Endothelial cell of umbilical vein (primary cell): ENCODE data around the gene ALOX5AP. TPM values are rescaled to one million over a fixed set of nuclear protein-coding genes. Genes with fewer than 3 reads are reported as not detected.
A peak's percentile ranks its signal among the peaks of the same experiment; 100 is the strongest.

ENCODE experiments used
- BruUV-seq: library from RNA; stranded (reverse); fragments of 400-500 nt; replicated peaks from 2 replicates; lab custom pipeline; 2021; lab: Mats Ljungman, UMichigan
- CTCF ChIA-PET: fragments of 300-600, 350-600 bp; sonication (Branson Sonifier 250); formaldehyde crosslinking; loops from one replicate; lab custom pipeline; 2021; ENCODE audit warnings: antibody characterized with exemption, inconsistent platforms; lab: Charles Lee
- POLR2A ChIA-PET: fragments of 300-600, 350-600 bp; sonication (Branson Sonifier 250); formaldehyde crosslinking; loops from one replicate; lab custom pipeline; 2021; ENCODE audit warnings: antibody characterized with exemption, inconsistent platforms; lab: Charles Lee
- DNase-seq: peaks from one replicate; pipeline ENCODE4 v3.0.0-alpha.2; 2011; ENCODE audit warnings: low read depth, low spot score
- FAIRE-seq: peaks from 2 replicates; lab custom pipeline; 2011; peaks lifted over from hg19 to GRCh38; lab: Jason Lieb, UNC
- H2AFZ ChIP-seq: 2 replicates; pipeline ENCODE4 v1.6.0; 2012; ENCODE audit warnings: low read depth, low read length, control low read depth, inconsistent platforms
- H3K27ac ChIP-seq: 2 replicates; pipeline ENCODE4 v1.5.1; 2011; ENCODE audit warnings: low read depth, mild to moderate bottlenecking, control low read depth, low read length, moderate library complexity; ENCODE audit not compliant: insufficient read depth
- H3K27me3 ChIP-seq, 2 experiments: 2 replicates each; pipeline versions ENCODE4 v1.6.0 to v1.6.1; 2011; ENCODE audit warnings: low read length in 2 of 2, mixed read lengths in 1 of 2; ENCODE audit not compliant: control insufficient read depth in 2 of 2, insufficient read depth in 2 of 2
- H3K36me3 ChIP-seq, 2 experiments: 2 replicates in 1 of 2; 3 replicates in 1 of 2; pipeline ENCODE4 v1.5.1; 2011; ENCODE audit warnings: low read length in 2 of 2, mild to moderate bottlenecking in 1 of 2, moderate library complexity in 1 of 2; ENCODE audit not compliant: control insufficient read depth in 2 of 2, insufficient read depth in 2 of 2; ENCODE audit errors: extremely low read depth in 1 of 2
- H3K4me1 ChIP-seq: 3 replicates; pipeline ENCODE4 v1.5.1; 2011; ENCODE audit warnings: mild to moderate bottlenecking, low read length; ENCODE audit not compliant: control insufficient read depth, insufficient read depth; ENCODE audit errors: extremely low read depth
- H3K4me2 ChIP-seq: 2 replicates; pipeline ENCODE4 v1.6.1; 2011; ENCODE audit warnings: low read length, control low read depth, mixed read lengths; ENCODE audit not compliant: insufficient read depth
- H3K4me3 ChIP-seq, 3 experiments: fragments of 200-600 bp in 1 of 3; sonication (generic), shearing (Covaris generic) in 1 of 3; replicated peaks in 1 of 3; 2 replicates each; pipeline ENCODE4 v1.5.1; 2011 to 2016; ENCODE audit warnings: control low read depth in 3 of 3, low read length in 3 of 3, mild to moderate bottlenecking in 2 of 3, inconsistent platforms in 1 of 3, low read depth in 1 of 3, moderate library complexity in 1 of 3; ENCODE audit not compliant: insufficient read depth in 1 of 3
- H3K79me2 ChIP-seq: 2 replicates; pipeline ENCODE4 v1.6.0; 2012; ENCODE audit warnings: low read length, inconsistent platforms; ENCODE audit not compliant: control insufficient read depth, insufficient read depth
- H3K9ac ChIP-seq: replicated peaks from 2 replicates; pipeline ENCODE3; 2011; ENCODE audit warnings: low read length, control low read depth; ENCODE audit not compliant: insufficient read depth; ENCODE audit errors: extremely low read depth
- H3K9me1 ChIP-seq: replicated peaks from 3 replicates; pipeline ENCODE4 v1.6.0; 2011; ENCODE audit warnings: mild to moderate bottlenecking, low read length; ENCODE audit not compliant: control insufficient read depth, insufficient read depth; ENCODE audit errors: extremely low read depth
- H3K9me3 ChIP-seq: replicated peaks from 2 replicates; pipeline ENCODE4 v1.5.1; 2012; ENCODE audit warnings: low read length, inconsistent platforms; ENCODE audit not compliant: control insufficient read depth, insufficient read depth
- H4K20me1 ChIP-seq: replicated peaks from 2 replicates; pipeline ENCODE3; 2011; ENCODE audit warnings: mild to moderate bottlenecking, low read length; ENCODE audit not compliant: control insufficient read depth, insufficient read depth; ENCODE audit errors: extremely low read depth
- EZH2 ChIP-seq: IDR thresholded peaks from 2 replicates; pipeline ENCODE4 v1.6.1; 2012; ENCODE audit warnings: borderline replicate concordance, low read depth, mild to moderate bottlenecking, moderate library complexity, low read length, inconsistent platforms; ENCODE audit not compliant: severe bottlenecking
- FOS ChIP-seq: IDR thresholded peaks from 2 replicates; pipeline ENCODE4 v1.6.1; 2011; ENCODE audit warnings: mild to moderate bottlenecking, low read length, moderate library complexity, borderline replicate concordance; ENCODE audit not compliant: insufficient read depth
- GATA2 ChIP-seq: IDR thresholded peaks from 2 replicates; pipeline ENCODE4 v1.7.0; 2011; ENCODE audit warnings: low read depth, mild to moderate bottlenecking, moderate library complexity, mixed read lengths, low read length; ENCODE audit not compliant: insufficient read length, insufficient read depth
- JUN ChIP-seq: IDR thresholded peaks from 2 replicates; pipeline ENCODE4 v1.6.1; 2011; ENCODE audit warnings: borderline replicate concordance, low read depth; ENCODE audit not compliant: insufficient read length, insufficient read depth
- MYC ChIP-seq: IDR thresholded peaks from one replicate; pipeline ENCODE4 v1.6.1; 2011; ENCODE audit warnings: mild to moderate bottlenecking, low read depth, low read length
- POLR2A ChIP-seq: IDR thresholded peaks from 2 replicates; pipeline ENCODE4 v1.6.1; 2012; ENCODE audit warnings: low read depth, mild to moderate bottlenecking, control low read depth, low read length
- POLR2AphosphoS5 ChIP-seq: IDR thresholded peaks from 2 replicates; pipeline ENCODE4 v1.6.1; 2012; ENCODE audit warnings: low read depth, mild to moderate bottlenecking, control low read depth, low read length, moderate library complexity; ENCODE audit not compliant: insufficient read depth
- dilution Hi-C: fragments of 300-500 bp; cut with MboI; formaldehyde crosslinking; loops from one replicate; pipeline ENCODE4 v1.15.0; 2019; ENCODE audit warnings: low sequenced_read_pairs; ENCODE audit not compliant: extremely low pct_ligation_motif_present
- intact Hi-C: fragments of 100-400 bp; cut with micrococcal nuclease; formaldehyde crosslinking; loops from one replicate; pipeline ENCODE4 v1.10.0; 2022
- polyA plus RNA-seq, 4 experiments: library from polyadenylated mRNA; depleted of rRNA in 3 of 4; stranded (reverse) in 3 of 4; unstranded in 1 of 4; fragments of >200 nt; gene quantifications; 2 replicates each; pipeline versions ENCODE4 v1.2.1 to v1.2.3, GENCODE V29; 2011 to 2012; ENCODE audit warnings: missing spikeins in 1 of 4
- total RNA-seq: library from RNA; stranded (reverse); gene quantifications from 2 replicates; pipeline ENCODE4 v1.2.3, GENCODE V29; 2021
- TF ChIP-seq, protein P1 (sequence below), 2 donors: IDR thresholded peaks; 1 replicate in 1 of 2; 2 replicates in 1 of 2; pipeline ENCODE4 v1.5.1; 2011; ENCODE audit warnings: low read length in 2 of 2, mild to moderate bottlenecking in 2 of 2, moderate library complexity in 2 of 2, control low read depth in 1 of 2, inconsistent platforms in 1 of 2, low read depth in 1 of 2; ENCODE audit not compliant: insufficient read depth in 1 of 2; ENCODE audit errors: extremely low read depth in 1 of 2
- TF ChIP-seq, protein P2 (sequence below): IDR thresholded peaks from 2 replicates; pipeline ENCODE4 v1.6.1; 2011; ENCODE audit not compliant: insufficient read depth, insufficient read length

The ALOX5AP gene
- total and polyA plus RNA-seq, 2 donors (not counting 3 experiments of a cell fraction or from before 2014, with no cell fraction given) = 1.8 TPM; not detected in 1

DNA sequence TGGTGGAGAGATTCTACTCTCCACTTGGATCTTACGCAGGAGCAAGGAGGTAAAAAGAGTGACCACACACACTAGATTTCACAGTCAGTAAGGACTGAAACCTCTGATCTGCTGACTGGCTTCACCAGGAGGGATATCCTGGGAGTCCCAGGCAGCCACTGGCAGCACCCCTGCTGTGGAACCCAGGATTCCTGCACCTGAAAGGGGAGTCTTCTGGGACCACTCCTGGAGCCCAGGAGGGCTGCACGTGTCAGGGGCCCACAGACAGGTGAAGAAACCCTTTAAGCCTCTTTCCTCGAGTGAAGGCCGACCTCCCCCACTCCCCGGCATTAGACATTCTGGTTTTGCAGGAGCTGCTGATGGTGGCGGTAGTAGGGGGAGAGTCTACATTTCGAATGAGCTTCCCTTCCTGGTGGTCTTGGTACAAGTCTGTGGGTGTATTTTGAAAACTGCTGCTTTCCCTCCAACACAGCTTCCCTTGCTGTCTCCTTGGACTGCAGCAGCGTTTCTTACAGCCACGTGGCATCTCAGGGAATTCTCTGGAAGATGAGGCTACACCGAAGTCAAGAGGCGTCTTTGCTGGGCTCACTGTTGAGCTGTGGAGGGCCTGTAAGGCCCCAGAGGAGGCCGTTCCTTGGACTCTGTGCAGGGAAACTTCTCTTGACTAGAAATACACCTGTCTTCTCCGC is 62.6 kb downstream of the ALOX5AP start:
- intact Hi-C loops = no loop called here

DNA sequence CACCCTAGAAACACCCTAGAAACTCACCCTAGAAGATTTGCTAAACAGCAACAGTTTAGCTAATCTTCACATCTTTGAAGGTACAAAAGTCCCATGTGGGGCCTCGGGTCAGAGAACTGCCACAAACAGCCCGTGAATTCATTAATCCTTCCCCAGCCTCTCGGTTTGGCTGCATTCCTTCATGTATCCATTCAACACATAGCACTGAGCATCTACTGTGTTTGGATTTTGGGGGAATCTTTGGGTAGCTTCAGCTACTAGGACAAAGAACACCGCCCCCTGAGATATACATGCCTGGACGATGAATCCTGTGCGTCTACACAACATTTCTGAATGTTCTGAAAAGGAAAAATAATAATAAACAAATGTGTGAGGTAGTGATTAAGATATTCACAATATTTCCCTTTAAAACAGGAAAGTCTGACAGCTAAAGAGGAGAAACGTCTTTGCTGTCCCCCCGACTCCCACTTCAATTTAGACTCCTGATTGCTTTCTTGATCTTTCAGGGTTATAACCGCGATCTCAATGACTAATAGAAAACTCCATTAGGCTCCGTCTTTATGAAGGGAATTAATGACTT is 63.5 kb downstream of the ALOX5AP start:
- POLR2A ChIA-PET = no interaction called here
- dilution Hi-C loops = loop anchor here (25.0 kb wide), 1 partner anchor 112 kb away; no protein-coding TSS in a partner anchor
- BruUV-seq = no TSS peak

More for the DNA sequence above, 62.6 kb downstream of the ALOX5AP start:
- Histone ChIP-seq H3K9ac (no peak overlapping the region), H3K4me1 (peaks cover 35% of the 10 kb centered on the region), H3K4me3 (no peak overlapping the region), H4K20me1 (no peaks in the 10 kb centered on the region), H3K36me3 (no peaks in the 10 kb centered on the region), H3K4me2 (no peak overlapping the region), H3K27me3 (no peaks in the 10 kb centered on the region), H3K79me2 (no peaks in the 10 kb centered on the region), H3K9me3 (no peaks in the 10 kb centered on the region), H3K27ac (no peak overlapping the region), H2AFZ (no peak overlapping the region), H3K9me1 (no peaks in the 10 kb centered on the region)
- ChIA-PET CTCF (interaction anchor here (0.8 to 3.6 kb wide), 5 partner anchors 19 to 247 kb away, joined by 3 to 17 read pairs (median 5); partner anchors contain the start of gene USPL1), POLR2A (no interaction called here)
- dilution Hi-C loops = loop anchor here (25.0 kb wide), 1 partner anchor 111 kb away; no protein-coding TSS in a partner anchor
- FAIRE-seq (no peak), DNase-seq (no peak)
- BruUV-seq = no TSS peak
- TF ChIP-seq GATA2 (no peak), EZH2 (no peak)

More for the DNA sequence above, 63.5 kb downstream of the ALOX5AP start:
- no peaks in the 10 kb centered on the region for H3K9me3 ChIP-seq
- no peak for DNase-seq
- H3K27me3 ChIP-seq = no peaks in the 10 kb centered on the region
- H4K20me1 ChIP-seq = no peaks in the 10 kb centered on the region
- H3K4me2 ChIP-seq = peak overlapping the region; percentile 13
- peak overlapping the region; percentile 62 for H3K27ac ChIP-seq
- H3K36me3 ChIP-seq = no peaks in the 10 kb centered on the region
- H3K4me1 ChIP-seq = peaks cover 36% of the 10 kb centered on the region
- no peak for FAIRE-seq
- H3K79me2 ChIP-seq = no peaks in the 10 kb centered on the region
- no peaks in the 10 kb centered on the region for H3K9me1 ChIP-seq
- H2AFZ ChIP-seq = peak overlapping the region; percentile 79
- TF ChIP-seq FOS (no peak), JUN (no peak), POLR2A (no peak), MYC (no peak), GATA2 (no peak), POLR2AphosphoS5 (no peak), EZH2 (no peak)
- TF ChIP-seq, protein P1, sequence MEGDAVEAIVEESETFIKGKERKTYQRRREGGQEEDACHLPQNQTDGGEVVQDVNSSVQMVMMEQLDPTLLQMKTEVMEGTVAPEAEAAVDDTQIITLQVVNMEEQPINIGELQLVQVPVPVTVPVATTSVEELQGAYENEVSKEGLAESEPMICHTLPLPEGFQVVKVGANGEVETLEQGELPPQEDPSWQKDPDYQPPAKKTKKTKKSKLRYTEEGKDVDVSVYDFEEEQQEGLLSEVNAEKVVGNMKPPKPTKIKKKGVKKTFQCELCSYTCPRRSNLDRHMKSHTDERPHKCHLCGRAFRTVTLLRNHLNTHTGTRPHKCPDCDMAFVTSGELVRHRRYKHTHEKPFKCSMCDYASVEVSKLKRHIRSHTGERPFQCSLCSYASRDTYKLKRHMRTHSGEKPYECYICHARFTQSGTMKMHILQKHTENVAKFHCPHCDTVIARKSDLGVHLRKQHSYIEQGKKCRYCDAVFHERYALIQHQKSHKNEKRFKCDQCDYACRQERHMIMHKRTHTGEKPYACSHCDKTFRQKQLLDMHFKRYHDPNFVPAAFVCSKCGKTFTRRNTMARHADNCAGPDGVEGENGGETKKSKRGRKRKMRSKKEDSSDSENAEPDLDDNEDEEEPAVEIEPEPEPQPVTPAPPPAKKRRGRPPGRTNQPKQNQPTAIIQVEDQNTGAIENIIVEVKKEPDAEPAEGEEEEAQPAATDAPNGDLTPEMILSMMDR (IDR thresholded peaks at IDR 0.05; ENCODE audit: extremely low read depth in 1 of 2, insufficient read depth in 1 of 2, low read depth in 1 of 2, low read length in 2 of 2) = no peak
- TF ChIP-seq, protein P2, sequence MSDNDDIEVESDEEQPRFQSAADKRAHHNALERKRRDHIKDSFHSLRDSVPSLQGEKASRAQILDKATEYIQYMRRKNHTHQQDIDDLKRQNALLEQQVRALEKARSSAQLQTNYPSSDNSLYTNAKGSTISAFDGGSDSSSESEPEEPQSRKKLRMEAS = no peak
- CTCF ChIA-PET = interaction anchor here (0.8 to 3.6 kb wide), 6 partner anchors 20 to 666 kb away, joined by 3 to 17 read pairs (median 4); partner anchors contain the start of gene USPL1
- H3K4me3 ChIP-seq = no peak overlapping the region
- peak overlapping the region; percentile 24 for H3K9ac ChIP-seq
- intact Hi-C loops = loop anchor here (1.0 kb wide), 1 partner anchor 120 kb away; no protein-coding TSS in a partner anchor
